GM12864 (cell line): ENCODE measurements around the gene MMP23B.

Source experiments
- DNase-seq: peaks from one replicate; pipeline ENCODE4 v3.0.0-alpha.2; 2011; ENCODE audit warnings: low read depth
- H3K4me3 ChIP-seq: 2 replicates; pipeline ENCODE4 v1.5.1; 2011; ENCODE audit warnings: mild to moderate bottlenecking, low read depth, low read length, control low read depth
- CTCF ChIP-seq: IDR thresholded peaks from 2 replicates; pipeline ENCODE4 v1.5.1; 2011; ENCODE audit warnings: low read depth, mild to moderate bottlenecking, moderate library complexity, low read length, control low read depth, inconsistent platforms; ENCODE audit errors: missing control alignments

Gene MMP23B

GRCh38 chr1:1620433-1621139 lies 11.4 kb upstream of the MMP23B start:
- DNase-seq, result no peak
- TF ChIP-seq CTCF, result no peak
- H3K4me3 ChIP-seq, result no peak overlapping the region

DNA sequence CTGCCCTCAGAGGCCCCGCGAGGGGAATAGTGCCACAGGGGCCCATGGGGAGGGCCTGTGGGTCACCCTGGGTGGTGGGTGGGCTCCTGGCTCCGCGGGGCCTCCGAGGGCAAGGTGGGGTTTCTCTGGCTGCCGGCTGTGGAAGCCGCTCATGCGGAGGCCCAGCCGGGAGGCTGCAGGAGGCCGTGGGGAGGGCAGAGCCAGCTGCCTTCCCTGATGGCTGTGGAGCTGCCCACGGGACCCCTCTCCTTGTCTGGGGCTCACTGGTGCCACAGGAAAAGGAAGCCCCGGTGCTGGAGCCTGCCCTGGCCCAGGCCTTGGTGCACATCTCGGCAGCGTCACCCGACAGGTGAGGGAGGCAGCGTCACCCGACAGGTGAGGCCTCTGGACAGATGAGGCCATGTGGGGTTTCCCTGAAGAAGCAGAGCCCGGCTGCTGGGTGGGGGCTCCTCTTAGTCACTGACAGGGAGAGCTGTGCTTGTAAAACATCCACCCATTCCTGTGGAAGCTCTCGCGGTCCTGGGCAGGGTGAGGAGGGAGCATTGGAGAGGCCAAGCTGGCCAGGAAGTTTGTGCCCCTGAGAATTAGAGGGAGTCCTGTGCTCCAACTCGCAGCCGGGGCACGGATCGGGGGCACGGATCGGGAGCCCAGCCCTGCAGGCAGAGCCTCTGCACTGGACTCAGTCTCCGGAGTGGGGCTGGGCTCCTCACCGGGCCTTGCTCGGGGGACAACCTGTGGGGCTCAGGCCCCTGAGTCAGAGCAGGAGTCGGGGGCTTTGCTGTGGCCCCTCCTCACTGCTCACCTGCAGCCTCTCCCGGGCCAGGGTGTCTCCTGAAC lies 10.6 kb upstream of the MMP23B start:
- no peak for TF ChIP-seq CTCF
- no peak overlapping the region for H3K4me3 ChIP-seq
- DNase-seq, result no peak

- DNase-seq, result no peak
- TF ChIP-seq CTCF, result no peak
- H3K4me3 ChIP-seq, result no peak overlapping the region
These were observed 9.8 kb upstream of the MMP23B start for GRCh38 chr1:1622010-1622787.

DNA sequence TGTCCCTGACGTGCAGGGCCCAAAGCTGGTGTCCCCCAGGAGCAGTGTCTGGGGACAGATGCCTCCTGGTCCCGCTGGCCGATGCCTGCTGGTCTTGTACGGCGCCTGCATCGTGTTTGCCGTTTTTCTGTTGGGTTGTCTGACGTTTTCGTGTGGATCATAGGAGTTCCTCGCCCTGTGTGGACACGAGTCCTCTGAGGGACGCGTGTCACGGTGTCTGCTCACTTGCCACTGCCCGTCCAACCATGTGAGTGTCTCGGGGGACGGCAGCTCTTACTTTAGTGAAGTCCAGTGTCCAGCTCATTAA lies 9.2 kb upstream of the MMP23B start:
- no peak for TF ChIP-seq CTCF
- H3K4me3 ChIP-seq, result no peak overlapping the region
- DNase-seq, result no peak

DNA sequence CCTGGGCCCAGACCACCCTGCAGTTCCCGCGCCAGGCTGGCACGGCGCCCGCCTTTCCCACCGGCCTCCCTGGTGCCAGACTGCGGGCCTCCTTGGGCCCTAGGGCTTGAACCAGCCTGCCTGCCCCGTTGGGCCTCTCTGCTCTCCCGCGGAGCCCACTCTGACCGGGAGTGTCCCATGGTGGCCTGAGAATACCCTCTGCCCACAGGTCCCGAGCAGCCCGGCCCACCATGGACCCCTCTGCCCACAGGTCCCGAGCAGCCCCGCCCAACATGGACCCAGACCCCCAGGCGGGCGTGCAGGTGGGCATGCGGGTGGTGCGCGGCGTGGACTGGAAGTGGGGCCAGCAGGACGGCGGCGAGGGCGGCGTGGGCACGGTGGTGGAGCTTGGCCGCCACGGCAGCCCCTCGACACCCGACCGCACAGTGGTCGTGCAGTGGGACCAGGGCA lies 8.8 kb upstream of the MMP23B start:
- no peak for TF ChIP-seq CTCF
- DNase-seq, result no peak
- H3K4me3 ChIP-seq, result no peak overlapping the region

DNA sequence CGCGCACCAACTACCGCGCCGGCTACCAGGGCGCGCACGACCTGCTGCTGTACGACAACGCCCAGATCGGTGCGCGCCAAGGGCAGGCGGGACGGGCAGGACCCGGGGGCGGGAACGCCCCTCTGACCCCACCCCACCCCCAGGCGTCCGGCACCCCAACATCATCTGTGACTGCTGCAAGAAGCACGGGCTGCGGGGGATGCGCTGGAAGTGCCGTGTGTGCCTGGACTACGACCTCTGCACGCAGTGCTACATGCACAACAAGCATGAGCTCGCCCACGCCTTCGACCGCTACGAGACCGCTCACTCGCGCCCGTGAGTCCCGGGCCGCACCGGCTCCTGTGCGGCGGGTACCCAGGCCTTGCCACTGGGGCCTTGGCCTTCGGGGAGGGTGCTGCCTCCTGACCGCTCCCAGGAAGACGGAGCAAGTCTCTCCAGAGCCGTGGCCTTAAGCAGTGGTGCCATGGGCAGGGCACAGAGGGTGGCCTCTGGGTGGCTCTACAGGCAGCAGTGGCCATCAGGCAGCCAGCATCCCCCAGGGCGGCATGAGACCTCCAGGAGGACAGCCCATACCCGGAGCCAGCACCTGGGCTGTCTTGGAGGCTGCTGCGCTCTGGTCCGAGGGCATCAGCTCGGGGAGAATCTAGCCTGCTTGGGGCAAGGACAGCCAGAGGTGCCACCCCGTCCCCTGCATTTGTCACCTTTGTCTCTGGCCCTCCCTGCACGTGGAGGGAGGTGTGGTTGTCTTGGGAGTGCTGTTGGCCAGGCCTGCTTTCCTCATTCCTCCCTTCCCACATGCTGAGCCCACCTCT lies 8.1 kb upstream of the MMP23B start:
- H3K4me3 ChIP-seq, result no peak overlapping the region
- TF ChIP-seq CTCF, result no peak
- DNase-seq, result no peak
